ENCODE measurements around the gene DCAF15. TPM values are rescaled to one million over a fixed set of nuclear protein-coding genes. Genes with fewer than 3 reads are reported as not detected.

Gene DCAF15
- total RNA-seq, 4 donors from 2014 or later = 8.4 to 17.3 (median 12.0) TPM

DNA sequence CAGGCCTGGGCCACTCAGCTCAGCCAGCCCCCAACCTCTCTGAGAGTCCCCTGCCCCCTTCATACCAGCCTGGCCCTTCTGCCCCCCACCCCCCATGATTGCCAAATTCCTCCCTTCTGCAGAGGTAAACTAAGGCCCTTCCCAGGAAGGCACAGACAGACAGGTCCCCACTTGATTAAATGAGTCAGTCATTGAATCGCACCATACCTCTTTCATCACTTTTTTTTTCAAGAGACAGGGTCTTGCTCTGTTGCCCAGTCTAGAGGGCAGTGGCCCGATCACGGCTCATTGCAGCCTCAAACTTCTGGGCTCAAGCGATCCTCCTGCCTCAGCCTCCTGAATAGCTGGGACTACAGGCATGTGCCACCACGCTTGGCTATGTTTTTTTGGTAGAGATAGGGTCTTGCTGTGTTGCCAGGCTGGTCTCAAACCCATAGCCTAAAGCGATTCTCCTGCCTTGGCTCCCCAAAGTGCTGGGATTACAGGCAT is 20.1 kb upstream of the DCAF15 start:
- TF ChIP-seq, protein P1, sequence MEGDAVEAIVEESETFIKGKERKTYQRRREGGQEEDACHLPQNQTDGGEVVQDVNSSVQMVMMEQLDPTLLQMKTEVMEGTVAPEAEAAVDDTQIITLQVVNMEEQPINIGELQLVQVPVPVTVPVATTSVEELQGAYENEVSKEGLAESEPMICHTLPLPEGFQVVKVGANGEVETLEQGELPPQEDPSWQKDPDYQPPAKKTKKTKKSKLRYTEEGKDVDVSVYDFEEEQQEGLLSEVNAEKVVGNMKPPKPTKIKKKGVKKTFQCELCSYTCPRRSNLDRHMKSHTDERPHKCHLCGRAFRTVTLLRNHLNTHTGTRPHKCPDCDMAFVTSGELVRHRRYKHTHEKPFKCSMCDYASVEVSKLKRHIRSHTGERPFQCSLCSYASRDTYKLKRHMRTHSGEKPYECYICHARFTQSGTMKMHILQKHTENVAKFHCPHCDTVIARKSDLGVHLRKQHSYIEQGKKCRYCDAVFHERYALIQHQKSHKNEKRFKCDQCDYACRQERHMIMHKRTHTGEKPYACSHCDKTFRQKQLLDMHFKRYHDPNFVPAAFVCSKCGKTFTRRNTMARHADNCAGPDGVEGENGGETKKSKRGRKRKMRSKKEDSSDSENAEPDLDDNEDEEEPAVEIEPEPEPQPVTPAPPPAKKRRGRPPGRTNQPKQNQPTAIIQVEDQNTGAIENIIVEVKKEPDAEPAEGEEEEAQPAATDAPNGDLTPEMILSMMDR (IDR thresholded peaks at IDR 0.05; ENCODE audit: low read depth) = no peak

DNA sequence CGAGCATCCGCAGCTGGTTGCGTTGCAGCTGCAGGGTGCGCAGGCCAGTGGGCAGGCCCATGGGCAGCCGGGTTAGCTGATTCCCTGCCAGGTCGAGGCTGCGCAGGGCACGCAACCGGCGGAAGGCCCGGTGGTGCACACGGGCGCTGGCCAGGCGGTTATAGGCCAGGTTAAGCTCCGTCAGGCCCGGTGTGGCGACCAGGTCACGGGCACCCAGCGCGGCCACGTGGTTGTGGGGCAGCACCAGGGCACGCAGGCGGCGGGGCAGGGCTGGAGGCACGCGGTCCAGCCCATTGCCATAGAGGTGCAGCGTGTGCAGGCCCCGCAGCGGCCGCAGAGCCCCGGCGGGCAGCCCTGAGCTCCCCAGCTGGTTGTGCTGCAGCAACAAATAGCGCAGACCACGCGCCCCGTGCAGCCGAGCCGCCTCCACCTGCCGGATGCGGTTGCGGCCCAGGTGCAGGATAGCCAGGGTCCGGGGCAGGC is 19.4 kb upstream of the DCAF15 start:
- TF ChIP-seq, protein P1 (IDR thresholded peaks at IDR 0.05; ENCODE audit: low read depth) = no peak

DNA sequence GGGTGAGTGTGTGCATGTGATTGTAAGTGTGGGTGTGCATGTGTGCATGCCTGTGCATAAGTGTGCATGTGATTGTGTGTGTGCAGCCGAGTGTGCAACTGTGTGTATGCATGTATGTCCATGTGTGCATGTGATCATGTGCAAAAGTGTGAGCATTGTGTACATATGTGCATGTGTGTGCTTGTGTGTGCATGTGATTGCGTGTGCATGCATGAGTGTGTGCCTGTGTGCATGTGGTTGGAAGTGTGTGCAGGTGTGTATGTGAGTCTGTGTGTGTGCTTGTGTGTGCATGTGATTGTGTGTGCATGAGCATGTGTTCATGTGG is 17.6 kb upstream of the DCAF15 start:
- TF ChIP-seq, protein P1 (IDR thresholded peaks at IDR 0.05; ENCODE audit: low read depth) = no peak

DNA sequence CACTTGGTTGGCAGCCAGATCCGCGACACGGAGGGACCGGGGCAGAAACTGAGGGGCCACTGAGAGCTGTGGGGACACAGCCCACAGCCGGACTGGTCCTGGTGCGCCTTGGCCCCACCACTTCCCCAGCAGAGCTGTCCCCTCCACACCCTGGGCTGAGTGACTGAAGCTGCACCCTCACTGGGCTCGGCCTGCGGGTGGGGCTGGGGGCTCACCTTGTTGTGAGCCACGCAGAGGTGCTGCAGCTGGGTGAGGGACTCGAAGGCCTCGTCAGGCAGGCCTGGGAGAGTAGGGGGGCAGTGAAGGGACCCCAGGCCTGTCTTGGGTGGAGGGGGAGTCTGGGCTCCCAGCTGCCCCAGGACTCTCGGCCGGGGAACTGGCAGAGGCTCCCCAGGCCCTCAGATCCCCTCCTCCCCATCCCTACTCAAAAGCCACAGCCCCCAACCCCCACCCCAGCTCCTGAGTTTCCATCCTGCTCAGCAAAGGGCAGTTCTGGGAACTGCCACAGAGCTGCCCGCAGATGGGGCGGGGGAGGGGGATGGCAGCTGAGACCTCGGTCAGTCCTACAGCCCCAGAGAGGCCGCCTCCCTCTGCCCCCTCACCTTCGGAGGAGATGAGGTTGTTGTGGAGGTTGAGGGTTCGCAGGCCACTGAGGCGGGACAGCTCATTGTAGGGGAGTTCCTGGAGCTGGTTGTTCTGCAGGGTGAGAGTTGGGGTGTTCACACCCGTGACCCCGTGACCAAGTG is 16.4 kb upstream of the DCAF15 start:
- TF ChIP-seq, protein P1 (IDR thresholded peaks at IDR 0.05; ENCODE audit: low read depth) = no peak

DNA sequence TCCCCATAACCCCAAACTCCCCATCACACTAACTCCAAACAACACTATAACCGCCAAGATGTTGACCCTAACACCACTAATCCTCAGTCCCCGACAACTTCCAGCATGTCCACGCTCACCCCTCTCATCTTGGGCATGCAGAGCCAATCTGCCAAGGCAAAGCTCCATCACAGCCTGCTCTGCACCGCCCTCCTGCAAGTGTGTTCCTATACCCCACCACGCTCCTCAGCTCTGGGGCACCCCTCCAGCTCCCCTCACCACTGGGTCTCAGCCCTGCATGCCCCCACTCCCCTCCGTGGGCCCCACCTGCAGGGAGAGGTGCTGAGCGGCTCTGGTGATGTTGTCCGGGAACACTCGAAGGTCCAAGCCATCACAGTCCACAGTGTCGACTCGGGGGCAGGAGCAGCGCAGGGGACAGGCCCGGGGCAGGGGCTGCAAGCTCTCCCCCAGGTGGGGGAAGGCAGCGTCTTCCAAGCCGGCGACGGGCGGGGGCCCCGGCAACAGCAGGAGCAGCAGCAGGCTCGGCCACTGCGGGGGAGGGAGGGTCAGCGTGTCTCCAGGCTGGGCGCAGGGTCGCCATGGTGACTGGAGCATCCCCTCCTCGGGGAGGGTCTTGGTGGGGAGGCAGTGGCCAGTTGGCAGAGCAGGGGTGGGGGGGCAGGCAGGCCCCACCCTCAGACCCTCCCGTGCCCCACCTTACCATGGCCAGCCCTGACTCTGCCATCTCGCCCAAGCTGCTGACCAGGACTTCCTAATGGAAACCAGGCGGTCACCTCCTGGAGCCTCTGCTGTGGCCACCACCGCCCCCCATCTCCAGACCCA is 14.6 kb upstream of the DCAF15 start:
- TF ChIP-seq, protein P1 (IDR thresholded peaks at IDR 0.05; ENCODE audit: low read depth) = no peak

DNA sequence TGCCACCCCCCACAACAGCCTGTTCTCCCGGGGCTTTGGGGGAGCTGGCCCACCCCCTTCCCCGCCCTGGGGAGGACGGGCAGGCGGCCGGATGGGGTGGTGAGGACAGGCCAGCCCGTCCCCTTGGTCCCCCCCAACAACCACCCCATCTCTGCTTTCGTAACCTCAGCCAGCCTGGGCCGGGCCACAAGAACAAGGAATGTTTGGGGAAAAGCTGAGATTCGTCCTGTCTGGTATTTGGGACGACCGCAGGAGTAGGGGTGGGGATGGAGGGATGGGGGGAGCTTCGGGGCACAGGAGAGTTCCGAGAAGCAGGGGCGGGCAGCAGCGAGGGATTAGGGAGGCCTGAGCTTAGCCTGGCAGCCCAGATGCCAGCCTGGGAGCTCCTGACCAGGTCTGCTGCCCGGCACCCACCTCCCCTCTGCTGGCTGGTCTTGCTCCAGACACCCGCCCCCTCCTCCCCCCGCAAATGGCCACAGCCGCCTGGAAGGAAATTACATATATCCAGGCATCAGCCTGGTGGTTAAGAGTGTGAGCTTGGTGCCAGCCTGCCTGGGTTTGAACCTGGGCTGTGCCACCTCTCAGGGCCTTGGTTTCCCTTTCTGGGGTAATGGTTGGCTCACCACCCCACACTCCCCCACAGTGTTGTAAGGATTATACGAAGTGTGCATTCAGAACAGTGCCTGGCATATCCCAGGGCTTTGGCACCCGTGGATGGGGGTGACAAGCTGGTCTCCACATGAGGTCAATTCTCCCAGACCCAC is 13.8 kb upstream of the DCAF15 start, which contains the start of gene PODNL1:
TSS of gene PODNL1 (minus strand) at position 117 of the 764 bp plus-strand sequence. CDS start 236 bp downstream, outside the sequence.
- TF ChIP-seq, protein P1 (IDR thresholded peaks at IDR 0.05; ENCODE audit: low read depth) = no peak

Measured in subcutaneous adipose tissue (tissue), 4 donors.